B cell (primary cell): Measurements from ENCODE around the gene KIF2A.

Experiments used
- CTCF ChIP-seq: fragments of 200-600 bp; IDR thresholded peaks from one replicate; pipeline ENCODE4 v1.8.0; 2022; ENCODE audit warnings: antibody characterized with exemption, mild to moderate bottlenecking
- EZH2 ChIP-seq: IDR thresholded peaks from 2 replicates; pipeline ENCODE4 v1.6.1; 2012; ENCODE audit warnings: borderline replicate concordance, low read depth, mild to moderate bottlenecking, moderate library complexity, low read length; ENCODE audit not compliant: insufficient read depth, poor library complexity, severe bottlenecking

- TF ChIP-seq CTCF: no peak
- no peak for TF ChIP-seq EZH2
Measured at GRCh38 chr5:62333250-62333794, 27.3 kb downstream of the KIF2A start.
